Thyroid gland (tissue), 4 donors: ENCODE results near the gene RXFP2.

ENCODE experiments used
- CTCF ChIP-seq, 6 experiments: fragments of 200-600 bp in 3 of 6; fragments of 450-650 bp in 3 of 6; sonication (generic) in 3 of 6; IDR thresholded peaks; one replicate each; pipeline ENCODE4 v1.5.1; 2016 to 2019; ENCODE audit warnings: antibody characterized with exemption in 6 of 6, mild to moderate bottlenecking in 2 of 6, inconsistent platforms in 1 of 6, moderate library complexity in 1 of 6
- POLR2A ChIP-seq, 2 donors: fragments of 450-650 bp; IDR thresholded peaks; one replicate each; pipeline ENCODE4 v1.6.1; 2017; ENCODE audit warnings: antibody characterized with exemption in 2 of 2, mild to moderate bottlenecking in 2 of 2, moderate library complexity in 1 of 2

GRCh38 chr13:31835932-31836331 lies 96.6 kb downstream of the RXFP2 start:
- TF ChIP-seq CTCF (IDR thresholded peaks at IDR 0.05) (no peak), POLR2A (IDR thresholded peaks at IDR 0.05) (no peak)
